NCI-H748 treated with DMSO at 0.1 percent for 48 hours (cell line): ENCODE data around the gene KIFAP3.

Source experiments
- DNase-seq: peaks from one replicate; lab custom pipeline; 2025; lab: John Stamatoyannopoulos, UW

The KIFAP3 gene

GRCh38 chr1:169985757-169986156 is 88.7 kb downstream of the KIFAP3 start:
- no peak for DNase-seq

- no peak for DNase-seq
These were observed 100.4 kb downstream of the KIFAP3 start for GRCh38 chr1:169974067-169974466.

GRCh38 chr1:169970114-169970513 is 104.4 kb downstream of the KIFAP3 start:
- DNase-seq = no peak

- no peak for DNase-seq
These were observed 106.3 kb downstream of the KIFAP3 start for GRCh38 chr1:169968174-169968573.

GRCh38 chr1:169964206-169964605 is 110.3 kb downstream of the KIFAP3 start:
- no peak for DNase-seq

GRCh38 chr1:169959686-169960085 is 114.8 kb downstream of the KIFAP3 start:
- DNase-seq = no peak

- DNase-seq = no peak
These were observed 115.5 kb downstream of the KIFAP3 start for GRCh38 chr1:169958987-169959386.

GRCh38 chr1:169957884-169958283 is 116.6 kb downstream of the KIFAP3 start:
- DNase-seq = no peak

- DNase-seq = no peak
These were observed 123.4 kb downstream of the KIFAP3 start for GRCh38 chr1:169951108-169951507.

GRCh38 chr1:169949139-169949538 is 125.4 kb downstream of the KIFAP3 start:
- DNase-seq = no peak

- DNase-seq = no peak
These were observed 128.3 kb downstream of the KIFAP3 start for GRCh38 chr1:169946206-169946605.

- DNase-seq = no peak
These were observed 129.3 kb downstream of the KIFAP3 start for GRCh38 chr1:169945181-169945580.

GRCh38 chr1:169944621-169945020 is 129.9 kb downstream of the KIFAP3 start:
- no peak for DNase-seq

GRCh38 chr1:169943963-169944526 is 130.4 kb downstream of the KIFAP3 start:
- no peak for DNase-seq

GRCh38 chr1:169941982-169942830 is 132.3 kb downstream of the KIFAP3 start:
- DNase-seq = no peak

- DNase-seq = no peak
These were observed 140.3 kb downstream of the KIFAP3 start for GRCh38 chr1:169933984-169934725.

GRCh38 chr1:169931795-169932231 is 142.7 kb downstream of the KIFAP3 start:
- no peak for DNase-seq

GRCh38 chr1:169929210-169929526 is 145.3 kb downstream of the KIFAP3 start:
- no peak for DNase-seq

- DNase-seq = no peak
These were observed 145.9 kb downstream of the KIFAP3 start for GRCh38 chr1:169928438-169929209.

- no peak for DNase-seq
These were observed 148.7 kb downstream of the KIFAP3 start for GRCh38 chr1:169925505-169926482.

- no peak for DNase-seq
These were observed 149.7 kb downstream of the KIFAP3 start for GRCh38 chr1:169924829-169925228.
